Type B pancreatic cell (in vitro differentiated cells): ENCODE measurements around the gene EHMT1. TPM values are rescaled to one million over a fixed set of nuclear protein-coding genes. Genes with fewer than 3 reads are reported as not detected.
A peak's percentile ranks its signal among the peaks of the same experiment; 100 is the strongest.

Experiments
- DNase-seq: peaks from one replicate; pipeline ENCODE4 v3.0.0; 2021; ENCODE audit warnings: mixed read lengths; ENCODE audit not compliant: unreplicated experiment; ENCODE audit errors: extremely low spot score
- H3K27ac Mint-ChIP-seq: 2 replicates; pipeline ENCODE4 v1.8.0; 2021; ENCODE audit warnings: mild to moderate bottlenecking, mixed read lengths
- H3K27me3 Mint-ChIP-seq: 2 replicates; pipeline ENCODE4 v1.8.0; 2021; ENCODE audit warnings: mixed read lengths
- H3K36me3 Mint-ChIP-seq: 2 replicates; pipeline ENCODE4 v1.8.0; 2021; ENCODE audit warnings: mixed read lengths
- H3K4me1 Mint-ChIP-seq: one replicate; pipeline ENCODE4 v1.8.0; 2021; ENCODE audit warnings: mixed read lengths; ENCODE audit not compliant: unreplicated experiment
- H3K4me3 Mint-ChIP-seq: 2 replicates; pipeline ENCODE4 v1.8.0; 2021; ENCODE audit warnings: mild to moderate bottlenecking, mixed read lengths
- H3K9me3 Mint-ChIP-seq: 2 replicates; pipeline ENCODE4 v1.8.0; 2021; ENCODE audit warnings: mixed read lengths
- CTCF ChIP-seq: fragments of 200-600 bp; sonication (generic); conservative IDR thresholded peaks from 2 replicates; pipeline ENCODE4 v1.5.0; 2021; ENCODE audit warnings: antibody characterized with exemption, mild to moderate bottlenecking
- total RNA-seq: library from RNA; stranded (reverse); gene quantifications from 2 replicates; pipeline ENCODE4 v1.2.1, GENCODE V29; 2021; ENCODE audit warnings: low replicate concordance

Gene EHMT1
- total RNA-seq, 1 donor from 2014 or later: 111 TPM

GRCh38 chr9:137685741-137686420 lies 67.1 kb downstream of the EHMT1 start:
- DNase-seq: no peak

GRCh38 chr9:137688261-137688660 lies 69.5 kb downstream of the EHMT1 start:
- Mint-ChIP-seq H3K4me1 (peaks cover 42% of the 10 kb centered on the region), H3K27ac (no peak overlapping the region)

More at GRCh38 chr9:137685741-137686420, 67.1 kb downstream of the EHMT1 start:
- TF ChIP-seq CTCF: no peak
- H3K4me3 Mint-ChIP-seq: no peak overlapping the region
- H3K9me3 Mint-ChIP-seq: no peaks in the 10 kb centered on the region
- H3K36me3 Mint-ChIP-seq: peaks cover 6% of the 10 kb centered on the region
- no peak overlapping the region for H3K27ac Mint-ChIP-seq
- no peaks in the 10 kb centered on the region for H3K27me3 Mint-ChIP-seq
- peaks cover 40% of the 10 kb centered on the region for H3K4me1 Mint-ChIP-seq

GRCh38 chr9:137688725-137689124 lies 69.9 kb downstream of the EHMT1 start:
- no peaks in the 10 kb centered on the region for H3K9me3 Mint-ChIP-seq
- peaks cover 42% of the 10 kb centered on the region for H3K4me1 Mint-ChIP-seq
- peaks cover 11% of the 10 kb centered on the region for H3K36me3 Mint-ChIP-seq
- H3K4me3 Mint-ChIP-seq: no peak overlapping the region
- TF ChIP-seq CTCF: peak; percentile 41
- no peaks in the 10 kb centered on the region for H3K27me3 Mint-ChIP-seq
- no peak for DNase-seq
- peak overlapping the region; percentile 30 for H3K27ac Mint-ChIP-seq

More at GRCh38 chr9:137688261-137688660, 69.5 kb downstream of the EHMT1 start:
- Mint-ChIP-seq H3K9me3 (no peaks in the 10 kb centered on the region), H3K27me3 (no peaks in the 10 kb centered on the region), H3K4me3 (no peak overlapping the region), H3K36me3 (peaks cover 11% of the 10 kb centered on the region)
- DNase-seq: no peak
- no peak for TF ChIP-seq CTCF

GRCh38 chr9:137689745-137690529 lies 71.1 kb downstream of the EHMT1 start:
- no peak overlapping the region for H3K4me3 Mint-ChIP-seq
- H3K4me1 Mint-ChIP-seq: peaks cover 50% of the 10 kb centered on the region
- DNase-seq: no peak
- H3K27me3 Mint-ChIP-seq: no peaks in the 10 kb centered on the region
- peaks cover 14% of the 10 kb centered on the region for H3K36me3 Mint-ChIP-seq
- H3K27ac Mint-ChIP-seq: peak overlapping the region; percentile 75
- no peaks in the 10 kb centered on the region for H3K9me3 Mint-ChIP-seq
- TF ChIP-seq CTCF: no peak

- H3K4me3 Mint-ChIP-seq: no peak overlapping the region
Observed at GRCh38 chr9:137690930-137691645, 72.3 kb downstream of the EHMT1 start.

More at GRCh38 chr9:137690930-137691645, 72.3 kb downstream of the EHMT1 start:
- TF ChIP-seq CTCF: no peak
- no peaks in the 10 kb centered on the region for H3K9me3 Mint-ChIP-seq
- H3K27ac Mint-ChIP-seq: no peak overlapping the region
- H3K36me3 Mint-ChIP-seq: peaks cover 8% of the 10 kb centered on the region
- H3K4me1 Mint-ChIP-seq: peaks cover 52% of the 10 kb centered on the region
- no peak for DNase-seq
- no peaks in the 10 kb centered on the region for H3K27me3 Mint-ChIP-seq
